H9 (cell line): ENCODE data around the gene EPB41L2. TPM values are rescaled to one million over a fixed set of nuclear protein-coding genes. Genes with fewer than 3 reads are reported as not detected.

Experiments used
- DNase-seq: peaks from one replicate; pipeline ENCODE4 v3.0.0-alpha.2; 2017
- H2AFZ ChIP-seq: one replicate; pipeline ENCODE4 v1.6.1; 2013; ENCODE audit warnings: mild to moderate bottlenecking, low read length, control low read depth, moderate library complexity
- H2AK5ac ChIP-seq: 2 replicates; pipeline ENCODE4 v1.6.1; 2013; ENCODE audit warnings: low read length, control low read depth, mixed read lengths; ENCODE audit not compliant: insufficient read length
- H2BK120ac ChIP-seq: one replicate; pipeline ENCODE4 v1.6.1; 2013; ENCODE audit warnings: low read depth, mild to moderate bottlenecking, low read length, control low read depth, inconsistent platforms; ENCODE audit not compliant: poor library complexity, severe bottlenecking
- H2BK12ac ChIP-seq: 2 replicates; pipeline ENCODE4 v1.6.1; 2013; ENCODE audit warnings: low read length, control low read depth, mixed read lengths, low read depth; ENCODE audit not compliant: insufficient read length
- H2BK15ac ChIP-seq: 2 replicates; pipeline ENCODE4 v1.6.1; 2013; ENCODE audit warnings: low read depth, low read length, control low read depth
- H2BK20ac ChIP-seq: one replicate; pipeline ENCODE4 v1.6.1; 2013; ENCODE audit warnings: low read depth, mild to moderate bottlenecking, low read length, control low read depth, inconsistent platforms; ENCODE audit not compliant: poor library complexity, severe bottlenecking
- H2BK5ac ChIP-seq: 2 replicates; pipeline ENCODE4 v1.6.1; 2013; ENCODE audit warnings: low read length, control low read depth, mixed read lengths; ENCODE audit not compliant: insufficient read length
- H3K14ac ChIP-seq: 2 replicates; pipeline ENCODE4 v1.6.1; 2013; ENCODE audit warnings: low read length, control low read depth; ENCODE audit not compliant: insufficient read depth
- H3K18ac ChIP-seq: 2 replicates; pipeline ENCODE4 v1.6.1; 2013; ENCODE audit warnings: low read depth, mild to moderate bottlenecking, mixed read lengths, low read length, control low read depth; ENCODE audit not compliant: insufficient read length
- H3K23ac ChIP-seq: 2 replicates; pipeline ENCODE4 v1.6.1; 2013; ENCODE audit warnings: low read length, control low read depth, mixed read lengths, low read depth; ENCODE audit not compliant: insufficient read length
- H3K23me2 ChIP-seq: 2 replicates; pipeline ENCODE4 v1.6.1; 2013; ENCODE audit warnings: low read depth, mild to moderate bottlenecking, mixed read lengths, low read length, control low read depth; ENCODE audit not compliant: insufficient read length, poor library complexity, severe bottlenecking
- H3K27ac ChIP-seq: 2 replicates; pipeline ENCODE4 v1.5.1; 2013; ENCODE audit warnings: low read length, control low read depth, mixed read lengths, low read depth; ENCODE audit not compliant: insufficient read length
- H3K27me3 ChIP-seq: 2 replicates; pipeline ENCODE4 v1.6.1; 2013; ENCODE audit warnings: low read length, control low read depth, inconsistent platforms; ENCODE audit not compliant: insufficient read depth
- H3K4ac ChIP-seq: 2 replicates; pipeline ENCODE4 v1.6.1; 2013; ENCODE audit warnings: low read depth, mild to moderate bottlenecking, control low read depth, inconsistent platforms, low read length, moderate library complexity
- H3K4me1 ChIP-seq: 2 replicates; pipeline ENCODE4 v1.6.1; 2013; ENCODE audit warnings: low read length, control low read depth, inconsistent platforms; ENCODE audit not compliant: insufficient read depth
- H3K4me2 ChIP-seq: 2 replicates; pipeline ENCODE4 v1.6.1; 2013; ENCODE audit warnings: low read length, control low read depth, mixed read lengths; ENCODE audit not compliant: insufficient read length, insufficient read depth
- H3K56ac ChIP-seq: 2 replicates; pipeline ENCODE4 v1.6.1; 2013; ENCODE audit warnings: low read depth, mild to moderate bottlenecking, mixed read lengths, low read length, control low read depth; ENCODE audit not compliant: insufficient read length
- H3K79me1 ChIP-seq: 2 replicates; pipeline ENCODE4 v1.6.1; 2013; ENCODE audit warnings: low read depth, mild to moderate bottlenecking, moderate library complexity, low read length, control low read depth, inconsistent platforms; ENCODE audit not compliant: insufficient read depth, poor library complexity, severe bottlenecking
- H3K79me2 ChIP-seq: 2 replicates; pipeline ENCODE4 v1.6.1; 2013; ENCODE audit warnings: low read length, control low read depth, inconsistent platforms; ENCODE audit not compliant: insufficient read depth
- H3K9ac ChIP-seq: 2 replicates; pipeline ENCODE4 v1.6.1; 2013; ENCODE audit warnings: low read length, control low read depth, mixed read lengths; ENCODE audit not compliant: insufficient read length; ENCODE audit errors: extremely low read depth
- H3K9me3 ChIP-seq: one replicate; pipeline ENCODE4 v1.6.1; 2013; ENCODE audit warnings: low read depth, low read length, inconsistent platforms; ENCODE audit not compliant: control insufficient read depth
- H3T11ph ChIP-seq: one replicate; pipeline ENCODE4 v1.6.1; 2013; ENCODE audit warnings: mild to moderate bottlenecking, low read length, control low read depth, inconsistent platforms
- H4K20me1 ChIP-seq: one replicate; pipeline ENCODE4 v1.6.1; 2013; ENCODE audit not compliant: control insufficient read depth, insufficient read length, insufficient read depth
- H4K5ac ChIP-seq: 2 replicates; pipeline ENCODE4 v1.6.1; 2013; ENCODE audit warnings: low read depth, mild to moderate bottlenecking, mixed read lengths, low read length, control low read depth; ENCODE audit not compliant: insufficient read length
- H4K8ac ChIP-seq: replicated peaks from 2 replicates; pipeline ENCODE4 v1.6.1; 2013; ENCODE audit warnings: low read length, control low read depth, mixed read lengths, low read depth; ENCODE audit not compliant: insufficient read length
- H4K91ac ChIP-seq: 2 replicates; pipeline ENCODE4 v1.6.1; 2013; ENCODE audit warnings: low read depth, mild to moderate bottlenecking, moderate library complexity, mixed read lengths, low read length, control low read depth; ENCODE audit not compliant: insufficient read length
- H3K27ac Mint-ChIP-seq, 3 experiments: 2 replicates in 2 of 3; 3 replicates in 1 of 3; pipeline ENCODE4 v1.8.0; 2020 to 2021; ENCODE audit warnings: mixed read lengths in 3 of 3, mild to moderate bottlenecking in 1 of 3, moderate library complexity in 1 of 3
- H3K27me3 Mint-ChIP-seq: 2 replicates; pipeline ENCODE4 v1.8.0; 2021; ENCODE audit warnings: low read depth, mild to moderate bottlenecking, moderate library complexity, mixed read lengths
- H3K36me3 Mint-ChIP-seq, 3 experiments: 2 replicates in 2 of 3; 3 replicates in 1 of 3; pipeline ENCODE4 v1.8.0; 2020 to 2021; ENCODE audit warnings: low read depth in 3 of 3, mixed read lengths in 3 of 3; ENCODE audit not compliant: insufficient read depth in 1 of 3
- H3K4me1 Mint-ChIP-seq, 2 experiments: 2 replicates each; pipeline ENCODE4 v1.8.0; 2020; ENCODE audit warnings: mixed read lengths in 2 of 2
- H3K4me3 Mint-ChIP-seq, 2 experiments: 2 replicates in 1 of 2; 3 replicates in 1 of 2; pipeline ENCODE4 v1.8.0; 2020 to 2021; ENCODE audit warnings: mild to moderate bottlenecking in 2 of 2, mixed read lengths in 2 of 2, moderate library complexity in 1 of 2
- H3K9me3 Mint-ChIP-seq, 2 experiments: 2 replicates in 1 of 2; 3 replicates in 1 of 2; pipeline ENCODE4 v1.8.0; 2020; ENCODE audit warnings: mild to moderate bottlenecking in 2 of 2, mixed read lengths in 2 of 2, moderate library complexity in 1 of 2
- WGBS: extraction: QIAGEN DNeasy Blood & Tissue Kit; methylation state at CpG from one replicate; pipeline ENCODE4 v1.1.7; 2013; ENCODE audit warnings: missing lambda C conversion rate, low lambda C conversion rate, mixed read lengths; ENCODE audit not compliant: insufficient read length; ENCODE audit errors: extremely low coverage; 5-methylcytosine and 5-hydroxymethylcytosine counted together
- total RNA-seq: library from RNA; stranded (reverse); gene quantifications from 2 replicates; pipeline ENCODE4 v1.2.1, GENCODE V29; 2021
- TF ChIP-seq, protein P1 (sequence below): fragments of 200-600 bp; sonication (generic); conservative IDR thresholded peaks from 3 replicates; pipeline ENCODE4 v1.8.0; 2021; ENCODE audit warnings: antibody characterized with exemption, mild to moderate bottlenecking

EPB41L2 gene
- total RNA-seq, 1 experiment from 2014 or later = 90.2 TPM

DNA sequence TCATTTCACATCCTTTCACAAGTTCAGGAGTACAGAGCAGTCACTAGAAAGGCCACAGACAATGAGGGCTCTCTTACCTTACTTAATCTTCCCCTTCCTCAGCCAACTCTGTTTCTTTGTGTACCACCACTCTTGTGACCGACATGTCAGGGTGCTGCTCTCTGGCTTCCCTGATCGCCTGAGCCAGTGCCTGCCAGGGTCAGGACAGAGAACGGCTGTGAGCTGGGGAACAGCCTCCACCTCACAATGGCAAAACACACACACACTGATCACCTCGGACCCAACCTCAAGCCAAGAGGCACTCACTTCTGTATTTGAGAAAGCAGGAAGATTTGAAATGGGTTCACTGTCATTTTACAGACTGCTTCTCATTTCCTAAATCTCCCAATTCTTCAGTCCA is 205.0 kb downstream of the EPB41L2 start:
- Mint-ChIP-seq H3K27ac (peak overlapping the region in 2 of 3 experiments; percentile 29 to 47; a peak in 3 of 7 replicates), H3K4me1 (peaks cover 27 to 28% of the 10 kb centered on the region in 2 experiments), H3K27me3 (no peaks in the 10 kb centered on the region), H3K36me3 (peaks cover 6 to 13% (median 8%) of the 10 kb centered on the region in 3 experiments), H3K9me3 (peaks cover 0 to 4% of the 10 kb centered on the region in 2 experiments; a peak in 3 of 5 replicates), H3K4me3 (no peak overlapping the region)
- Histone ChIP-seq H3T11ph (no peak overlapping the region), H3K9me3 (no peaks in the 10 kb centered on the region), H4K5ac (no peak overlapping the region), H4K91ac (no peak overlapping the region), H3K4me2 (no peak overlapping the region), H4K8ac (no peak overlapping the region), H2BK120ac (no peak overlapping the region), H3K4ac (no peak overlapping the region), H2BK5ac (no peak overlapping the region), H3K4me1 (peaks cover 8% of the 10 kb centered on the region; the same call in 1 of the 2 replicates), H3K27me3 (no peaks in the 10 kb centered on the region), H3K79me2 (no peaks in the 10 kb centered on the region), H2AFZ (no peak overlapping the region), H3K56ac (no peak overlapping the region), H3K23me2 (no peaks in the 10 kb centered on the region), H3K79me1 (no peaks in the 10 kb centered on the region), H2BK20ac (no peak overlapping the region), H4K20me1 (no peaks in the 10 kb centered on the region), H2AK5ac (no peak overlapping the region), H3K18ac (no peak overlapping the region), H2BK12ac (no peak overlapping the region), H3K27ac (no peak overlapping the region), H3K9ac (no peak overlapping the region), H2BK15ac (no peak overlapping the region), H3K14ac (no peak overlapping the region), H3K23ac (no peak overlapping the region)
- TF ChIP-seq, protein P1, sequence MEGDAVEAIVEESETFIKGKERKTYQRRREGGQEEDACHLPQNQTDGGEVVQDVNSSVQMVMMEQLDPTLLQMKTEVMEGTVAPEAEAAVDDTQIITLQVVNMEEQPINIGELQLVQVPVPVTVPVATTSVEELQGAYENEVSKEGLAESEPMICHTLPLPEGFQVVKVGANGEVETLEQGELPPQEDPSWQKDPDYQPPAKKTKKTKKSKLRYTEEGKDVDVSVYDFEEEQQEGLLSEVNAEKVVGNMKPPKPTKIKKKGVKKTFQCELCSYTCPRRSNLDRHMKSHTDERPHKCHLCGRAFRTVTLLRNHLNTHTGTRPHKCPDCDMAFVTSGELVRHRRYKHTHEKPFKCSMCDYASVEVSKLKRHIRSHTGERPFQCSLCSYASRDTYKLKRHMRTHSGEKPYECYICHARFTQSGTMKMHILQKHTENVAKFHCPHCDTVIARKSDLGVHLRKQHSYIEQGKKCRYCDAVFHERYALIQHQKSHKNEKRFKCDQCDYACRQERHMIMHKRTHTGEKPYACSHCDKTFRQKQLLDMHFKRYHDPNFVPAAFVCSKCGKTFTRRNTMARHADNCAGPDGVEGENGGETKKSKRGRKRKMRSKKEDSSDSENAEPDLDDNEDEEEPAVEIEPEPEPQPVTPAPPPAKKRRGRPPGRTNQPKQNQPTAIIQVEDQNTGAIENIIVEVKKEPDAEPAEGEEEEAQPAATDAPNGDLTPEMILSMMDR = no peak
- WGBS = no CpG with 5 or more reads among the region's 4 CpGs
- no peak for DNase-seq
